Vagina (tissue), 2 donors: ENCODE measurements around the gene CYP27C1. TPM values are rescaled to one million over a fixed set of nuclear protein-coding genes. Genes with fewer than 3 reads are reported as not detected.

Experiments used
- DNase-seq, 2 donors: peaks; one replicate each; pipeline ENCODE4 v3.0.0-alpha.2; 2017; ENCODE audit errors: extremely low spot score in 2 of 2
- H3K27ac ChIP-seq: fragments of 200-600 bp; sonication (generic); one replicate; pipeline ENCODE4 v1.5.1; 2019
- H3K27me3 ChIP-seq: fragments of 200-600 bp; sonication (generic); one replicate; pipeline ENCODE4 v1.5.1; 2019
- H3K36me3 ChIP-seq, 2 donors: fragments of 200-600 bp; sonication (generic); one replicate each; pipeline ENCODE4 v1.5.1; 2017 to 2019
- H3K4me1 ChIP-seq: fragments of 200-600 bp; sonication (generic); one replicate; pipeline ENCODE4 v1.5.1; 2019
- H3K4me3 ChIP-seq, 2 donors: fragments of 200-600 bp; sonication (generic); 1 replicate in 1 of 2; 2 replicates in 1 of 2; pipeline ENCODE4 v1.5.1; 2016 to 2019
- H3K9me3 ChIP-seq: fragments of 200-600 bp; sonication (generic); one replicate; pipeline ENCODE4 v1.5.1; 2019
- POLR2A ChIP-seq, 2 donors: fragments of 450-650 bp; IDR thresholded peaks; one replicate each; pipeline ENCODE4 v1.6.1; 2017; ENCODE audit warnings: antibody characterized with exemption in 2 of 2, mild to moderate bottlenecking in 2 of 2, moderate library complexity in 2 of 2
- POLR2AphosphoS5 ChIP-seq, 2 donors: sonication (generic); formaldehyde crosslinking; IDR thresholded peaks; one replicate each; pipeline ENCODE4 v1.9.0; 2017; ENCODE audit warnings: antibody characterized with exemption in 2 of 2, mild to moderate bottlenecking in 2 of 2, low read depth in 1 of 2; ENCODE audit not compliant: insufficient read depth in 1 of 2
- intact Hi-C: fragments of 100-400 bp; cut with DNase I; formaldehyde crosslinking; loops from one replicate; pipeline ENCODE4 v1.15.1; 2023
- total RNA-seq: library from RNA; depleted of rRNA; stranded (reverse); fragments of >200 nt; gene quantifications from one replicate; pipeline ENCODE4 v1.2.3, GENCODE V29; 2016
- TF ChIP-seq, protein P1 (sequence below), 3 experiments: fragments of 450-650 bp in 2 of 3; fragments of 200-600 bp in 1 of 3; sonication (generic) in 1 of 3; IDR thresholded peaks; one replicate each; pipeline ENCODE4 v1.5.1; 2017 to 2019; ENCODE audit warnings: antibody characterized with exemption in 3 of 3, mild to moderate bottlenecking in 2 of 3, moderate library complexity in 2 of 3

The CYP27C1 gene
- total RNA-seq, 1 donor from 2014 or later, result 3.2 TPM

GRCh38 chr2:127142663-127143630 is 77.2 kb downstream of the CYP27C1 start:
- intact Hi-C loops, result no loop called here
- Histone ChIP-seq H3K27ac (peak overlapping the region; percentile 48), H3K4me1 (peaks cover 26% of the 10 kb centered on the region), H3K27me3 (no peaks in the 10 kb centered on the region), H3K4me3 (no peak overlapping the region), H3K9me3 (no peaks in the 10 kb centered on the region), H3K36me3 (no peaks in the 10 kb centered on the region)
- no peak for TF ChIP-seq POLR2A (IDR thresholded peaks at IDR 0.05)
- TF ChIP-seq, protein P1, sequence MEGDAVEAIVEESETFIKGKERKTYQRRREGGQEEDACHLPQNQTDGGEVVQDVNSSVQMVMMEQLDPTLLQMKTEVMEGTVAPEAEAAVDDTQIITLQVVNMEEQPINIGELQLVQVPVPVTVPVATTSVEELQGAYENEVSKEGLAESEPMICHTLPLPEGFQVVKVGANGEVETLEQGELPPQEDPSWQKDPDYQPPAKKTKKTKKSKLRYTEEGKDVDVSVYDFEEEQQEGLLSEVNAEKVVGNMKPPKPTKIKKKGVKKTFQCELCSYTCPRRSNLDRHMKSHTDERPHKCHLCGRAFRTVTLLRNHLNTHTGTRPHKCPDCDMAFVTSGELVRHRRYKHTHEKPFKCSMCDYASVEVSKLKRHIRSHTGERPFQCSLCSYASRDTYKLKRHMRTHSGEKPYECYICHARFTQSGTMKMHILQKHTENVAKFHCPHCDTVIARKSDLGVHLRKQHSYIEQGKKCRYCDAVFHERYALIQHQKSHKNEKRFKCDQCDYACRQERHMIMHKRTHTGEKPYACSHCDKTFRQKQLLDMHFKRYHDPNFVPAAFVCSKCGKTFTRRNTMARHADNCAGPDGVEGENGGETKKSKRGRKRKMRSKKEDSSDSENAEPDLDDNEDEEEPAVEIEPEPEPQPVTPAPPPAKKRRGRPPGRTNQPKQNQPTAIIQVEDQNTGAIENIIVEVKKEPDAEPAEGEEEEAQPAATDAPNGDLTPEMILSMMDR (IDR thresholded peaks at IDR 0.05), result no peak
- no peak for TF ChIP-seq POLR2AphosphoS5 (IDR thresholded peaks at IDR 0.05; ENCODE audit: insufficient read depth in 1 of 2, low read depth in 1 of 2)
- DNase-seq, result no peak

DNA sequence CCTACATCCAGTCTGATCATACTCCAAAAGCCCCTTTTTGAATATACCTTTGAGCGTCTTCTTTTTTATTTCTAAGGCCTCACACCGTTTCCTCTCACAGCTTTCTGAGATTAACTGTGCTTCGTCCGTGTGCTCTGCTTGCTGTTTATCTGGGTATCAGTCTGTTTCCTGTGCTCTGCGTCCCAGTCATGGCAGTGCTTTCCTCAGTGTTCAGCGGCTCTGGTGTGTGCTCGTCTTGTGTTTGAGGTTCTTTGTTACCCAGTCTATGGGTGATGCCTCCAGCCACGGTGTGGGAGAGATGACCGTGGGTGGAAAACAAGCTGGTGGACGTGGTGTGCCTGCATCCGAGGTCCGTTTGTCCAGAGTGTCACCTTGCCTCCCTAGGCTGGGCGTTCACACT is 79.6 kb downstream of the CYP27C1 start:
- H3K4me3 ChIP-seq, result no peak overlapping the region
- intact Hi-C loops, result no loop called here
- H3K4me1 ChIP-seq, result peaks cover 21% of the 10 kb centered on the region
- H3K27me3 ChIP-seq, result no peaks in the 10 kb centered on the region
- no peaks in the 10 kb centered on the region for H3K36me3 ChIP-seq
- DNase-seq, result no peak
- no peak overlapping the region for H3K27ac ChIP-seq
- TF ChIP-seq, protein P1 (IDR thresholded peaks at IDR 0.05), result no peak
- no peaks in the 10 kb centered on the region for H3K9me3 ChIP-seq

DNA sequence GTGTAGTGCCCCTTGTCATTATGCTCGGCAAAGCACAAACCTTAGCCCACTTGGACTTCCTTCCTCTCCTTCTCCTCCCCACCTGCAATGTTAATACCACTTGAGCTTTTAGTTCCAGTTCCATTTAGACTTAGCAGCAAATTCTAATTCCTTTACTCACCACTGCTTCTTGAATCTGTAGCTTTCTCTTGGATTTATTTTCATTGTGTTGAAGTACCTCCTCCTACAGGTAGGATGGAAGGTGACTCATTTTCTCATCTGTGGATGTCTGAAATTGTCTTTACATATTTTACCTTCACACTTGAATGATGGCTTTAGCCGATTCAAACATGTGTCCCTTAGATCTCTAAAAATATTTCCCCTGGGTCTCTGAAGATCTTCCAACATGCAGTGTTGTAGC is 80.3 kb downstream of the CYP27C1 start:
- Histone ChIP-seq H3K36me3 (no peaks in the 10 kb centered on the region), H3K4me3 (no peak overlapping the region), H3K27ac (no peak overlapping the region), H3K4me1 (peaks cover 13% of the 10 kb centered on the region), H3K9me3 (no peaks in the 10 kb centered on the region), H3K27me3 (no peaks in the 10 kb centered on the region)
- intact Hi-C loops, result no loop called here
- no peak for DNase-seq
- no peak for TF ChIP-seq POLR2A (IDR thresholded peaks at IDR 0.05)
- no peak for TF ChIP-seq POLR2AphosphoS5 (IDR thresholded peaks at IDR 0.05; ENCODE audit: insufficient read depth in 1 of 2, low read depth in 1 of 2)
- TF ChIP-seq, protein P1 (IDR thresholded peaks at IDR 0.05), result no peak

GRCh38 chr2:127138281-127138680 is 81.8 kb downstream of the CYP27C1 start:
- no peaks in the 10 kb centered on the region for H3K36me3 ChIP-seq
- TF ChIP-seq, protein P1 (IDR thresholded peaks at IDR 0.05), result no peak
- TF ChIP-seq POLR2A (IDR thresholded peaks at IDR 0.05) (no peak), POLR2AphosphoS5 (IDR thresholded peaks at IDR 0.05; ENCODE audit: insufficient read depth in 1 of 2, low read depth in 1 of 2) (no peak)
- H3K4me1 ChIP-seq, result no peaks in the 10 kb centered on the region
- no peak overlapping the region for H3K27ac ChIP-seq
- no peak for DNase-seq
- no peaks in the 10 kb centered on the region for H3K9me3 ChIP-seq
- intact Hi-C loops, result no loop called here
- no peaks in the 10 kb centered on the region for H3K27me3 ChIP-seq
- no peak overlapping the region for H3K4me3 ChIP-seq

DNA sequence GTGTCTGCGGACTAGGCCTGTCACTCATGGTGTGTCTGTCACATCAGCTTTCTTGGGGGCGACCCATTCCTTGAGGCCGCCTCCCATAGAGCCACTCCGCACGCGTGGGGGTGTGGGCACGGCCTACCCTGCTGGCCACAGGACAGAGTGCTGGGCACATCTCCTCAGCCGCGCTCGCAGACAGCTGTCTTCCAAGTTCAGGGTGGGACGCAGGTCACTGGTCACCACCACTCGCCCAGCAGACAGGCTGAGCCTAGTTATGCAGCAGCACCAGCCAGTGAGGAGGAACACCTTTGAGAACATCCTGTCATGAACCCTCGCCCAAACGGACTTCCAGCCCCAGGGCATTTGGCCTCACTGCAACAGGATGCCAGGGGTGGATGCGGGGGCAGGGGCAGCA is 82.4 kb downstream of the CYP27C1 start:
- TF ChIP-seq, protein P1 (IDR thresholded peaks at IDR 0.05), result no peak
- TF ChIP-seq POLR2A (IDR thresholded peaks at IDR 0.05) (no peak), POLR2AphosphoS5 (IDR thresholded peaks at IDR 0.05; ENCODE audit: insufficient read depth in 1 of 2, low read depth in 1 of 2) (no peak)
- intact Hi-C loops, result no loop called here
- H3K9me3 ChIP-seq, result no peaks in the 10 kb centered on the region
- no peaks in the 10 kb centered on the region for H3K4me1 ChIP-seq
- no peak overlapping the region for H3K4me3 ChIP-seq
- DNase-seq, result no peak
- no peak overlapping the region for H3K27ac ChIP-seq
- H3K36me3 ChIP-seq, result no peaks in the 10 kb centered on the region
- no peaks in the 10 kb centered on the region for H3K27me3 ChIP-seq
